Panc1 (cell line): ENCODE results near the gene CETN3. TPM values are rescaled to one million over a fixed set of nuclear protein-coding genes. Genes with fewer than 3 reads are reported as not detected.

Experiments used
- ATAC-seq: fragments of 200-7000 bp; cut with Tn5 transposase; 2 replicates; pipeline ENCODE4 v1.9.1; 2020; ENCODE audit warnings: mild to moderate bottlenecking, moderate library complexity
- BruUV-seq: library from RNA; stranded (reverse); fragments of 400-500 nt; replicated peaks from 2 replicates; lab custom pipeline; 2021; lab: Mats Ljungman, UMichigan
- CTCF ChIA-PET: fragments of 300-600 bp; sonication (Branson Sonifier 250); formaldehyde crosslinking; loops from one replicate; lab custom pipeline; 2022; ENCODE audit warnings: antibody characterized with exemption; lab: Charles Lee
- POLR2A ChIA-PET: fragments of 300-600 bp; sonication (Branson Sonifier 250); formaldehyde crosslinking; loops from one replicate; lab custom pipeline; 2022; ENCODE audit warnings: antibody characterized with exemption; lab: Charles Lee
- DNase-seq: peaks from one replicate; pipeline ENCODE4 v3.0.0-alpha.2; 2010; ENCODE audit warnings: low read depth, low spot score
- H3K27ac ChIP-seq: 2 replicates; pipeline ENCODE4 v1.5.1; 2011; ENCODE audit warnings: mild to moderate bottlenecking, low read length, inconsistent platforms
- H3K27me3 ChIP-seq: fragments of 200-500 bp; sonication (Bioruptor generic); 2 replicates; pipeline ENCODE4 v1.6.0; 2014; ENCODE audit warnings: low read length, inconsistent platforms; ENCODE audit not compliant: control insufficient read depth, insufficient read depth
- H3K36me3 ChIP-seq: fragments of 200-500 bp; sonication (Bioruptor generic); 2 replicates; pipeline ENCODE4 v1.5.1; 2014; ENCODE audit warnings: inconsistent platforms, mild to moderate bottlenecking, low read length, moderate library complexity; ENCODE audit not compliant: control insufficient read depth, insufficient read depth
- H3K4me1 ChIP-seq: 2 replicates; pipeline ENCODE4 v1.5.1; 2011; ENCODE audit warnings: inconsistent platforms, mild to moderate bottlenecking, low read length, moderate library complexity; ENCODE audit not compliant: control insufficient read depth, insufficient read depth
- H3K4me3 ChIP-seq, 2 experiments: 2 replicates each; pipeline ENCODE4 v1.5.1; 2011 to 2012; ENCODE audit warnings: low read depth in 2 of 2, low read length in 2 of 2, mild to moderate bottlenecking in 2 of 2, inconsistent platforms in 1 of 2, moderate library complexity in 1 of 2
- H3K9me3 ChIP-seq: fragments of 200-500 bp; sonication (Bioruptor generic); 2 replicates; pipeline ENCODE4 v1.5.1; 2014; ENCODE audit warnings: low read depth, mild to moderate bottlenecking, inconsistent platforms, low read length, moderate library complexity; ENCODE audit not compliant: control insufficient read depth, insufficient read depth
- CTCF ChIP-seq: fragments of 450-650 bp; IDR thresholded peaks from 2 replicates; pipeline ENCODE4 v1.5.1; 2017; ENCODE audit warnings: mild to moderate bottlenecking
- POLR2AphosphoS5 ChIP-seq: IDR thresholded peaks from 2 replicates; pipeline ENCODE4 v1.6.1; 2012; ENCODE audit warnings: mild to moderate bottlenecking, low read depth, low read length, moderate library complexity
- SIN3A ChIP-seq: IDR thresholded peaks from 2 replicates; pipeline ENCODE4 v1.6.1; 2012; ENCODE audit warnings: low read depth, mild to moderate bottlenecking, low read length, moderate library complexity, borderline replicate concordance; ENCODE audit not compliant: insufficient read depth
- TCF7L2 ChIP-seq: IDR thresholded peaks from 2 replicates; pipeline ENCODE4 v1.6.1; 2011; ENCODE audit warnings: mild to moderate bottlenecking, low read depth, low read length, inconsistent platforms
- in situ Hi-C: cut with HindIII; loops from 2 replicates; pipeline ENCODE4 v1.10.0; 2016; ENCODE audit warnings: low sequenced_read_pairs, low pct_unique_long_range_greater_than_20kb
- intact Hi-C: fragments of 100-400 bp; cut with micrococcal nuclease; formaldehyde crosslinking; loops from one replicate; pipeline ENCODE4 v1.10.0; 2022; ENCODE audit not compliant: unreplicated experiment
- total RNA-seq: library from RNA; stranded (reverse); gene quantifications from one replicate; pipeline ENCODE4 v1.2.1, GENCODE V29; 2021; ENCODE audit not compliant: unreplicated experiment
- TF ChIP-seq, protein P1 (sequence below), 2 experiments: IDR thresholded peaks; 2 replicates each; pipeline ENCODE4 v1.6.1; 2011 to 2012; ENCODE audit warnings: low read depth in 2 of 2, control low read depth in 1 of 2, low read length in 1 of 2, mild to moderate bottlenecking in 1 of 2, moderate library complexity in 1 of 2; ENCODE audit not compliant: insufficient read depth in 1 of 2

Gene CETN3
- total RNA-seq, 1 experiment from 2014 or later, result 30.6 TPM

DNA sequence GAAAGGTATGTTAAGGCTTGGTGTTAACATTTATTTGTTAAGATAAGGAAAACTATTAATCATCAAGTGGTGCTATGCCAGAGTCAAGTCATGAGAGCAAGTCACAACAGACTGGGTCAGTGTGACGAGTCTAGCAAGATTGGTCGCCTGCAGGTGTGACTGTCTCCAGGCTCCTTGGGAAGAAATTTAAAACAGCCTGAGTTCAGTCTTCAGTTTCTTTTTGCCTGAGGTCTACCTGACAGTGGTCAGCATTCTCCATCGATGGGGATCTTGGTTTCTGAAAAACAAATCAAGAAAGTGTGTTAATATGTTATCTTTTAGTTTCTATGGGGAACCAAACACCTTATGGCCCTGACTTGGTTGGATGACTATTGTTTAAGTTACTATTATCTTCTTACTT lies 56.3 kb downstream of the CETN3 start:
- H3K4me3 ChIP-seq, result no peak overlapping the region
- no peak for DNase-seq
- intact Hi-C loops (no loop called here), in situ Hi-C loops (no loop called here)
- no peaks in the 10 kb centered on the region for H3K4me1 ChIP-seq
- ChIA-PET POLR2A (no interaction called here), CTCF (no interaction called here)
- no peak for ATAC-seq
- no TSS peak for BruUV-seq
- no peaks in the 10 kb centered on the region for H3K9me3 ChIP-seq
- H3K27me3 ChIP-seq, result no peaks in the 10 kb centered on the region
- TF ChIP-seq CTCF (no peak), POLR2AphosphoS5 (no peak), SIN3A (no peak), TCF7L2 (no peak)
- TF ChIP-seq, protein P1, sequence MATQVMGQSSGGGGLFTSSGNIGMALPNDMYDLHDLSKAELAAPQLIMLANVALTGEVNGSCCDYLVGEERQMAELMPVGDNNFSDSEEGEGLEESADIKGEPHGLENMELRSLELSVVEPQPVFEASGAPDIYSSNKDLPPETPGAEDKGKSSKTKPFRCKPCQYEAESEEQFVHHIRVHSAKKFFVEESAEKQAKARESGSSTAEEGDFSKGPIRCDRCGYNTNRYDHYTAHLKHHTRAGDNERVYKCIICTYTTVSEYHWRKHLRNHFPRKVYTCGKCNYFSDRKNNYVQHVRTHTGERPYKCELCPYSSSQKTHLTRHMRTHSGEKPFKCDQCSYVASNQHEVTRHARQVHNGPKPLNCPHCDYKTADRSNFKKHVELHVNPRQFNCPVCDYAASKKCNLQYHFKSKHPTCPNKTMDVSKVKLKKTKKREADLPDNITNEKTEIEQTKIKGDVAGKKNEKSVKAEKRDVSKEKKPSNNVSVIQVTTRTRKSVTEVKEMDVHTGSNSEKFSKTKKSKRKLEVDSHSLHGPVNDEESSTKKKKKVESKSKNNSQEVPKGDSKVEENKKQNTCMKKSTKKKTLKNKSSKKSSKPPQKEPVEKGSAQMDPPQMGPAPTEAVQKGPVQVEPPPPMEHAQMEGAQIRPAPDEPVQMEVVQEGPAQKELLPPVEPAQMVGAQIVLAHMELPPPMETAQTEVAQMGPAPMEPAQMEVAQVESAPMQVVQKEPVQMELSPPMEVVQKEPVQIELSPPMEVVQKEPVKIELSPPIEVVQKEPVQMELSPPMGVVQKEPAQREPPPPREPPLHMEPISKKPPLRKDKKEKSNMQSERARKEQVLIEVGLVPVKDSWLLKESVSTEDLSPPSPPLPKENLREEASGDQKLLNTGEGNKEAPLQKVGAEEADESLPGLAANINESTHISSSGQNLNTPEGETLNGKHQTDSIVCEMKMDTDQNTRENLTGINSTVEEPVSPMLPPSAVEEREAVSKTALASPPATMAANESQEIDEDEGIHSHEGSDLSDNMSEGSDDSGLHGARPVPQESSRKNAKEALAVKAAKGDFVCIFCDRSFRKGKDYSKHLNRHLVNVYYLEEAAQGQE (IDR thresholded peaks at IDR 0.05; ENCODE audit: insufficient read depth in 1 of 2, low read depth in 2 of 2, low read length in 1 of 2), result no peak
- no peak overlapping the region for H3K27ac ChIP-seq
- H3K36me3 ChIP-seq, result no peaks in the 10 kb centered on the region; the same call in 1 of the 2 replicates

GRCh38 chr5:90351101-90351500 lies 58.5 kb downstream of the CETN3 start:
- no peak overlapping the region for H3K4me3 ChIP-seq
- no peaks in the 10 kb centered on the region; the same call in 1 of the 2 replicates for H3K36me3 ChIP-seq
- peaks cover 2% of the 10 kb centered on the region; the same call in 1 of the 2 replicates for H3K27me3 ChIP-seq
- no peak overlapping the region for H3K27ac ChIP-seq
- POLR2A ChIA-PET, result no interaction called here
- no TSS peak for BruUV-seq
- no peaks in the 10 kb centered on the region for H3K4me1 ChIP-seq
- in situ Hi-C loops, result no loop called here
- ATAC-seq (no peak), DNase-seq (no peak)
- H3K9me3 ChIP-seq, result no peaks in the 10 kb centered on the region
- TF ChIP-seq SIN3A, result no peak
- TF ChIP-seq TCF7L2, result no peak
- TF ChIP-seq CTCF, result no peak
- CTCF ChIA-PET, result no interaction called here
- intact Hi-C loops, result no loop called here
